Subcutaneous adipose tissue (tissue), 4 donors: ENCODE data around the gene MACROD1. TPM values are rescaled to one million over a fixed set of nuclear protein-coding genes. Genes with fewer than 3 reads are reported as not detected.

Experiments used
- total RNA-seq, 4 donors: library from RNA; depleted of rRNA; stranded (reverse); fragments of >200 nt; gene quantifications; one replicate each; pipeline ENCODE4 v1.1.0, GENCODE V29; 2016
- TF ChIP-seq, protein P1 (sequence below): fragments of 450-650 bp; IDR thresholded peaks from one replicate; pipeline ENCODE4 v1.5.1; 2016; ENCODE audit warnings: low read depth, mild to moderate bottlenecking, control low read depth, antibody characterized with exemption, moderate library complexity

MACROD1 gene
- total RNA-seq, 4 donors from 2014 or later = 8.0 to 24.0 (median 19.8) TPM

DNA sequence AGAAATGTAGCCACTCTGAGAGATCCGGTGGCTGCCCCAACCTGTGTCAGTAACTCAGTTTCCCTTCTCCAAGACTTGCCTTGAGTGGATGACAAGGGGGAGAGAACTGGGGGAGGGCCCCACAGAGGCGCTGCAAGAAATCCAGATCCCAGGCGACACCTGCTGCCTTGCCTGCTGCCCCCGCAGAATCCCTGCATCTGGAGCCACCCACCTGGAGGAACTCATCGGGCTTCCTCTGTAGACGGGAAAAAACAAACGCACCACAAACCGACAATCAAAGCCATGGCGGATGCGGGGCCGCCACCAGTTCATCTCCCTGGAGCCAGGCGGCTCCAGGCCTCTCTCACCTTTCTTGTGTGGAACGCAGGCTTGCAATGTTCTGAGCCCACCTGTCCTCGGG is 40.2 kb downstream of the MACROD1 start:
- TF ChIP-seq, protein P1, sequence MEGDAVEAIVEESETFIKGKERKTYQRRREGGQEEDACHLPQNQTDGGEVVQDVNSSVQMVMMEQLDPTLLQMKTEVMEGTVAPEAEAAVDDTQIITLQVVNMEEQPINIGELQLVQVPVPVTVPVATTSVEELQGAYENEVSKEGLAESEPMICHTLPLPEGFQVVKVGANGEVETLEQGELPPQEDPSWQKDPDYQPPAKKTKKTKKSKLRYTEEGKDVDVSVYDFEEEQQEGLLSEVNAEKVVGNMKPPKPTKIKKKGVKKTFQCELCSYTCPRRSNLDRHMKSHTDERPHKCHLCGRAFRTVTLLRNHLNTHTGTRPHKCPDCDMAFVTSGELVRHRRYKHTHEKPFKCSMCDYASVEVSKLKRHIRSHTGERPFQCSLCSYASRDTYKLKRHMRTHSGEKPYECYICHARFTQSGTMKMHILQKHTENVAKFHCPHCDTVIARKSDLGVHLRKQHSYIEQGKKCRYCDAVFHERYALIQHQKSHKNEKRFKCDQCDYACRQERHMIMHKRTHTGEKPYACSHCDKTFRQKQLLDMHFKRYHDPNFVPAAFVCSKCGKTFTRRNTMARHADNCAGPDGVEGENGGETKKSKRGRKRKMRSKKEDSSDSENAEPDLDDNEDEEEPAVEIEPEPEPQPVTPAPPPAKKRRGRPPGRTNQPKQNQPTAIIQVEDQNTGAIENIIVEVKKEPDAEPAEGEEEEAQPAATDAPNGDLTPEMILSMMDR = no peak

DNA sequence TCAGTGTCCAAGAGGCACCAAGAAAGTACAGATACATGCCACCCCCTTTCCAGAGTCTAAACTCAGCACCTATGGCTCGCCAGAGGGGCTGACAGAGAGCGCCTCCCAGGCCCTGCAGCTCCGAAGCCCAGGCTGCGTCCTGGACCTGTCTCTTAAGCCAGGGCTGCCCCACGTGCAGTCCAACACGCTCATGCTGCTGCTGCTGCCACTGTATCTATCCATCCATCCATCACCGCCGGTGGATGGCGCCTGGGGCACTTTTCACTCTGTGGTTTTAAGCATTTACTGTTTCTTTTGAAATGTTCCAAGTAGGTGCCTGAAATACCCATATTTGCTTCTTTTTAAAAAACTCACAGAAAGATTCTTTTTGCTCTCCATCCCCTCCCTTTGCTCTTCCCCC is 41.8 kb downstream of the MACROD1 start:
- TF ChIP-seq, protein P1 = no peak

DNA sequence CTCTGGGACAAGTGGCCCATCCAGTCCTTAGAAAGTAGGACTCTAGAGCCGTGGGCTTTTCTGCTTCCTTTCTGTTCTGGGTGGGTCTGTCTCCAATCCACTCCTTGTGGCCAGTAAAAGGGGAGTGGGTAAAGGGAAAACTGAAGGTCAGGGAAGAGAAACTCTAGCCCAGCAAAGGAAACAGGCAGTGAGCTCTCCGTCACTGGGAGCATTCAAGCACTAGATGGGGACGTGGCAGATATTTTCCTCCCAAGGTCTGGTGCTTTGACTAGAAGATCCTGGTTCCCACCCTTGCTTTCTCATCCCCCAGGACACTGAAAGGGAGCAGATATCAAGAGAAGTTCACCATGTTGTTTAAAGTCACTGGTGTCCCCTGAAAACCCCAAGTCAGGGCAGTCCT is 42.2 kb downstream of the MACROD1 start:
- TF ChIP-seq, protein P1 = no peak

DNA sequence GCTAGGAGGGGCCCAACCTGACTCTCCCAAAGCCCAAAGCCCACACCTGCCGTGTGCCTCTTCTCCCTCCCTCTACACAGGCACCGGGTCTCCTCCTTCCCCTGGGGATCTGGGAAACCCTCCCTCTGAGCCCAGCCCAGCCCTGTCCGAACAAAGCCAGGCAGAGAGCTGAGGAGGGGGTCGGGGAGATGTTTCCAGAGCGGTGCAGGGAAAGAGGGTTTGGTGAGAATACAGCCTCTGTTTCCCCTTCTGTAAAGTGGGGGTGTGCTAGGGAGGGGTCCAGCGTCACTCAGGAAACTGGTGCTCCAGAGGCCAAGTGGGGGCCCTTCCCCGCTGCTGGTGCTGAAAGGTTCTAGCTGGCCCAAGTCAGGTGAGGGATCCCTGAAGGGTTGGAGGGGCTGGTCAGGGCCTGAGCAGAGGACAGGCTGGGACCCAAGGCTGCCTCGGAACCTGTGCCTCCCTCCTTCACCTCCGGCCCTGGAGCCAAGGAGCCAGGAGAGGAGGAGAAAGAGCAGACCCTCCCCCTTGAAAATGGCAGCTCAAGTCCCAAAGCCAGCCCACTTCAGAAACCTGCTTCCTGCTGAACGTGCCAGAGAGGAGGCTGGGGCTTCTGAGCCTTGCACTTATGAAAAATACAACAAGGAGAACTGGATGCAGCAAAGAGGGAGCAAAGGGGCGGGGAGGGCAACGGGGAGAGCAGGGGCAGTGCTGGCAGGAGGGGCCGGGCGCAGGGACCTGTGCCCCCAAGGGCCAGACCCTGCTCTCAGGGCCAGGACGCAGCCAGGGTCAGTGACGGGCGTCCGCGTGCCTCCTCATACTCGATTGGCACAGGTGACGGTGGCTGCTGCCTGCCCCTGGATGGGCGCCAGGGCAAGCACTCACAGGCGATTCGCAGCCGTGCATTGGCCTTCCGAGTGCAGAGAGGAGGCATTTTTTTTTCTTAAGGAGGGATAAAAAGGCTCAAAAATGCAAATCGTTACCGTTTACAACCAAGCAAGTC is 43.2 kb downstream of the MACROD1 start:
- TF ChIP-seq, protein P1 = no peak

DNA sequence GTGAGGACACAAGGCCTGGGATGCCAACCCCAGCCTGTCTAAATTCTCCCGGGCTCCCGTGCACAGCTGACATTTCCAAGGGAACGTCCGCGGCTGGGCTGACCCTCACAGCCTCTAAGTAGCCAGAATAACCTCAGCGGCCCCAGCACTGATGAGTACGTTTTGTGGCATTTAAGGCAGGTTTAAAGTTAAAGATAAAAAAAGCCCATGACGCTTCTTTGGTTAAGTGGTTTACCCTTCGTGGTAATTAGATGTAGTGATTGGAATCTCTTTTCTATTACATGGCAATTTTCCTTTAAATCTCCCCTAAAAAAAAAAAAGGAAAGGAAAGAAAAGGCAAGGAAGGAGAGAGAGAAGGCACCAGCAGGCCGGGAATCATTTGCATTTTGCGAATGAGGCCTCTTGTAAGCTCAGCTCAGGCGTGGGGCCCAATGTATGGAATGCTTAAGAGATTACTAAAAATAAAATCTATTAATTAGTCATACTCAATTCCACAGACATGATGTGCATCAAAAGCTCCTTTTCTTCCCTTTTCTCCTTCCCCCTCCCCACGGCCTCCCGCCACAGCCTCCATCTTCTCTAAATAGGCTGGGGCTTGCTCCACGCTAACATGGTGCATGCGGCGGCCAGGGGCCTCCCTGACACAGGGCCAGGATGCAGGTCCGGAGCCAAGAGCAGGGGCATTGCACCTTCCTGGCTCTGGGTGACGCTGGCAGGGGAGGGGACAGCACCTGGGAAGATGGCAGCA is 44.1 kb downstream of the MACROD1 start:
- TF ChIP-seq, protein P1 = no peak

DNA sequence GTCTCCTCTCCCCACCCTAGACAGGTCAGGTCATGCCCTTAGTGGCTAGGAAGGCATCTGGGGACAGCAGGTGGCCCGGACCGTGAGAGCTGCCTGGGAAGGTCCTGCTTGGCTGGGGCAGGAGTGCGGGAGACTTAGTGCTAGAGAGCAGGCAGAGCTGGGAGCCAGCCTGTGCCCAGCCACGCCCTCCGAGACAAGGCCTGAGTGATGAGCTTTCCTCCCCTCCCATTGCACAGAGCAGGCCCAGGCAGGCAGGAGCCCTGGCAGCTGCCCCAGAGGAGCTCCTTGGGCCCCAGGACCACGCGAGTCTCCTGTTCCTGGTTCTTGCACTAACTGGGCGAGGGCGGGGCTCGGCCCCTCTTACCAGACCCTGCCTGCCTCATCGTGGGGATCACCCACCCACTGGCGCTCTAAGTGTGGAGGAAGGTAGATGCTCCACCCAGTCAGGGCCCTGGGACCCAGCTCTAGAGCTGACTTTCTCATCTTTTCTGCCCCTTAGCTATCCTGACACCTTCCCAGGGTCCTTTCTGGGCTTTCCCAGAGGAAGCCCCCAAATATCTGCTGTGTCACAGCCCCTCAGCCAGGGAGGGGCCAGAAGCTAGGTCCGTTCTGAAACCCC is 44.9 kb downstream of the MACROD1 start:
- TF ChIP-seq, protein P1 = no peak

DNA sequence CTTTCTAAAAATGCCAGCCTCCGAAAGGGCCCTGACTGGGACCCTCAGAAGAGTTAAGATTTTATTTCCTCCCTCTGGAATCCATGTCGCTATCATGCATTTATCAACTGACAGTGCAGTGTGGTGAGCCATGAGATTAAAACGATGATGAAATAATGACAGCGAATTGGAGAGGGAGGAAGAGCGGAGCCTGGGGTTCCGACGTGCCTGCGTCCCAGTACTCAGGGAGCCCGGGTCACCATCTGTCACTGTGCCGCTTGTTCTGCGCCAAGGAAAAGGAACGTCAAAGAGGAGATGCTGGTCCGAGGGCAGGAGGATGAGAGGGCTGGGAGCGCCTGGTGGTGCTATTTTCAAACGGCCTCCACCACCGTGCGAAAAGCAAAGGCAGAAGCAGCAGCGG is 46.2 kb downstream of the MACROD1 start:
- TF ChIP-seq, protein P1 = no peak
